GM23338 (cell line): ENCODE measurements around the gene ZBED5. TPM values are rescaled to one million over a fixed set of nuclear protein-coding genes. Genes with fewer than 3 reads are reported as not detected.

Source experiments
- ATAC-seq: fragments of 200-7000 bp; cut with Tn5 transposase; 3 replicates; pipeline ENCODE4 v1.9.1; 2020
- DNase-seq: peaks from one replicate; pipeline ENCODE4 v3.0.0-alpha.2; 2015; ENCODE audit warnings: low spot score
- H2AFZ ChIP-seq: fragments of 200-600 bp; sonication (generic); 2 replicates; pipeline ENCODE4 v1.8.0; 2016; ENCODE audit warnings: antibody characterized with exemption, mild to moderate bottlenecking, moderate library complexity
- H3F3A ChIP-seq: fragments of 200-600 bp; sonication (generic); replicated peaks from 2 replicates; pipeline ENCODE4 v1.8.0; 2017; ENCODE audit warnings: antibody characterized with exemption, mixed run types, low read depth
- H3K27ac ChIP-seq: fragments of 200-600 bp; sonication (generic); 2 replicates; pipeline ENCODE4 v1.6.1; 2016; ENCODE audit warnings: low read depth
- H3K27me3 ChIP-seq: fragments of 200-600 bp; sonication (generic); 2 replicates; pipeline ENCODE4 v1.8.0; 2016; ENCODE audit warnings: mild to moderate bottlenecking, mixed run types, moderate library complexity; ENCODE audit not compliant: insufficient read depth
- H3K36me3 ChIP-seq: fragments of 200-600 bp; sonication (generic); 2 replicates; pipeline ENCODE4 v1.8.0; 2016; ENCODE audit warnings: mild to moderate bottlenecking; ENCODE audit not compliant: insufficient read depth
- H3K4me1 ChIP-seq: fragments of 200-600 bp; sonication (generic); 2 replicates; pipeline ENCODE4 v1.8.0; 2016; ENCODE audit warnings: mild to moderate bottlenecking, moderate library complexity; ENCODE audit not compliant: insufficient read depth
- H3K4me2 ChIP-seq: fragments of 200-600 bp; sonication (generic); 2 replicates; pipeline ENCODE4 v1.7.1; 2017; ENCODE audit warnings: mixed run types
- H3K4me3 ChIP-seq: fragments of 200-600 bp; sonication (generic); 2 replicates; pipeline ENCODE4 v1.6.1; 2016; ENCODE audit warnings: mixed run types
- H3K79me2 ChIP-seq: fragments of 200-600 bp; sonication (generic); replicated peaks from 2 replicates; pipeline ENCODE4 v1.8.0; 2017; ENCODE audit warnings: mild to moderate bottlenecking; ENCODE audit not compliant: insufficient read depth
- H3K9me2 ChIP-seq: fragments of 200-600 bp; sonication (generic); 2 replicates; pipeline ENCODE4 v1.8.0; 2017; ENCODE audit not compliant: insufficient read depth
- H4K20me1 ChIP-seq: fragments of 200-600 bp; sonication (generic); replicated peaks from 2 replicates; pipeline ENCODE4 v1.8.0; 2017; ENCODE audit warnings: mild to moderate bottlenecking; ENCODE audit not compliant: insufficient read depth
- H3K27ac Mint-ChIP-seq: 2 replicates; pipeline ENCODE4 v1.8.0; 2020; ENCODE audit warnings: inconsistent platforms, mild to moderate bottlenecking, moderate library complexity, mixed read lengths
- H3K27me3 Mint-ChIP-seq: 3 replicates; pipeline ENCODE4 v1.8.0; 2022; ENCODE audit warnings: low read depth, mild to moderate bottlenecking, moderate library complexity, mixed read lengths, inconsistent platforms; ENCODE audit not compliant: insufficient read depth, poor library complexity
- H3K36me3 Mint-ChIP-seq: 3 replicates; pipeline ENCODE4 v1.8.0; 2021; ENCODE audit warnings: low read depth, mild to moderate bottlenecking, inconsistent platforms, moderate library complexity, mixed read lengths
- H3K4me1 Mint-ChIP-seq: 3 replicates; pipeline ENCODE4 v1.8.0; 2020; ENCODE audit warnings: mild to moderate bottlenecking, inconsistent platforms, mixed read lengths
- H3K4me3 Mint-ChIP-seq: 3 replicates; pipeline ENCODE4 v1.8.0; 2021; ENCODE audit warnings: moderate library complexity, mild to moderate bottlenecking, inconsistent platforms, mixed read lengths
- H3K9me3 Mint-ChIP-seq: 3 replicates; pipeline ENCODE4 v1.8.0; 2020; ENCODE audit warnings: moderate library complexity, mild to moderate bottlenecking, inconsistent platforms, mixed read lengths
- CREB1 ChIP-seq: fragments of 250-450 bp; sonication (Bioruptor Pico); IDR thresholded peaks from 2 replicates; pipeline ENCODE4 v1.5.0; 2020; ENCODE audit warnings: low read depth, mild to moderate bottlenecking, moderate library complexity
- CTCF ChIP-seq, 2 experiments: fragments of 200-600 bp in 1 of 2; sonication (generic) in 1 of 2; conservative IDR thresholded peaks; 2 replicates each; pipeline versions ENCODE4 v1.5.1 to v1.6.1; 2016 to 2017; ENCODE audit warnings: antibody characterized with exemption in 2 of 2, low read depth in 2 of 2, mild to moderate bottlenecking in 2 of 2, moderate library complexity in 1 of 2
- ETS1 ChIP-seq: IDR thresholded peaks from 2 replicates; pipeline ENCODE4 v1.6.1; 2016; ENCODE audit warnings: antibody characterized with exemption
- EZH2 ChIP-seq: fragments of 200-600 bp; sonication (generic); IDR thresholded peaks from one replicate; pipeline ENCODE4 v1.8.0; 2017; ENCODE audit warnings: antibody characterized with exemption, mild to moderate bottlenecking, low read depth; ENCODE audit not compliant: unreplicated experiment
- EZH2phosphoT487 ChIP-seq: fragments of 200-600 bp; sonication (generic); IDR thresholded peaks from one replicate; pipeline ENCODE4 v1.8.1; 2018; ENCODE audit warnings: antibody characterized with exemption; ENCODE audit not compliant: unreplicated experiment
- JUNB ChIP-seq: IDR thresholded peaks from one replicate; pipeline ENCODE4 v1.6.1; 2016; ENCODE audit warnings: antibody characterized with exemption; ENCODE audit not compliant: unreplicated experiment
- NANOG ChIP-seq: IDR thresholded peaks from 2 replicates; pipeline ENCODE4 v1.6.1; 2016; ENCODE audit warnings: antibody characterized with exemption, borderline replicate concordance
- POLR2AphosphoS5 ChIP-seq: IDR thresholded peaks from 2 replicates; pipeline ENCODE4 v1.6.1; 2016; ENCODE audit warnings: antibody characterized with exemption, low read depth
- STAT1 ChIP-seq: IDR thresholded peaks from one replicate; pipeline ENCODE4 v1.6.1; 2016; ENCODE audit warnings: antibody characterized with exemption; ENCODE audit not compliant: unreplicated experiment
- ZNF114 ChIP-seq: fragments of 250-450 bp; sonication (Bioruptor Pico); IDR thresholded peaks from 2 replicates; pipeline ENCODE4 v1.5.0; 2020; ENCODE audit warnings: mild to moderate bottlenecking, moderate library complexity
- ZNF331 ChIP-seq: fragments of 250-450 bp; sonication (Bioruptor Pico); IDR thresholded peaks from 2 replicates; pipeline ENCODE4 v1.5.0; 2020; ENCODE audit warnings: low read depth, mild to moderate bottlenecking, moderate library complexity
- ZNF462 ChIP-seq: fragments of 250-450 bp; sonication (Bioruptor Pico); IDR thresholded peaks from 2 replicates; pipeline ENCODE4 v1.5.0; 2020; ENCODE audit warnings: mild to moderate bottlenecking, moderate library complexity
- polyA plus RNA-seq: library from polyadenylated mRNA; unstranded; fragments of >200 nt; fragmentation: Nextera tagmentation; extraction: Ambion mirVana; gene quantifications from 2 replicates; pipeline ENCODE4 v1.2.1, GENCODE V29; 2016
- total RNA-seq: library from RNA; depleted of rRNA; stranded (reverse); fragments of >200 nt; shearing (Covaris generic); gene quantifications from 2 replicates; pipeline ENCODE4 v1.2.3, GENCODE V29; 2014
- TF ChIP-seq, protein P1 (sequence below): IDR thresholded peaks from one replicate; pipeline ENCODE4 v1.6.1; 2018; ENCODE audit warnings: antibody characterized with exemption; ENCODE audit not compliant: unreplicated experiment

The ZBED5 gene
- total and polyA plus RNA-seq, 2 experiments from 2014 or later, result 54.1 to 56.3 TPM

DNA sequence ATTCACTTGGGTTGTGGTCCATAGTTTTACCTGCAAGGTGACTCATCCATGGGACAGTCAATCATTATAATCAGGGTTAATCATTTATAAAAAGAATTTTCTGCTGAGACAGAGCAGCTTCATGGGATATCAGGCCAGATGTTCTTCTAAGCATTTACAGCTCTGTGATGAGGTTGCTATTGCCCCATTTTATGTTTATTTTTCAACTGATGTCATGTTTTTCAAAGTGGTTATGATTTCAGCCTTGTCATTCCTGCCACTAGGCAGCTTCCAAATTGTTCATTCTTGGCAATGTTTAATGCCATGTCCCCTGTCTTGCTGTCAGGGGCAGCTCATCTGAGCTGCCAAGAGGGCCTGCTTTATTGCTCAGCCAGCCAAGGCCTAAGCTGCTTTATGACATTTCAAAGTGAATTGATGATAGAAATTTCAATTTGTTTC, 35.9 kb upstream of the ZBED5 start:
- Histone ChIP-seq H2AFZ (no peak overlapping the region), H3K4me1 (no peaks in the 10 kb centered on the region), H3K9me2 (no peaks in the 10 kb centered on the region; the same call in 1 of the 2 replicates), H3K79me2 (no peaks in the 10 kb centered on the region), H3K4me2 (no peak overlapping the region), H3K36me3 (no peaks in the 10 kb centered on the region), H3F3A (no peaks in the 10 kb centered on the region), H4K20me1 (no peaks in the 10 kb centered on the region), H3K27ac (no peak overlapping the region), H3K27me3 (no peaks in the 10 kb centered on the region), H3K4me3 (no peak overlapping the region)
- H3K4me3 Mint-ChIP-seq, result no peak overlapping the region
- H3K27ac Mint-ChIP-seq, result no peak overlapping the region
- H3K36me3 Mint-ChIP-seq, result peaks cover 3% of the 10 kb centered on the region; the same call in 1 of the 3 replicates
- no peak for ATAC-seq
- no peaks in the 10 kb centered on the region for H3K4me1 Mint-ChIP-seq
- peaks cover 1% of the 10 kb centered on the region for H3K27me3 Mint-ChIP-seq
- no peak for DNase-seq
- TF ChIP-seq ZNF331 (CRISPR knock-in tag), result no peak
- no peak for TF ChIP-seq NANOG
- TF ChIP-seq POLR2AphosphoS5, result no peak
- TF ChIP-seq JUNB, result no peak
- TF ChIP-seq STAT1, result no peak
- no peak for TF ChIP-seq CTCF (conservative IDR thresholded peaks at IDR 0.05; ENCODE audit: low read depth in 2 of 2)
- TF ChIP-seq ETS1, result no peak
- TF ChIP-seq EZH2, result no peak
- no peak for TF ChIP-seq ZNF462
- no peak for TF ChIP-seq ZNF114 (CRISPR knock-in tag)
- TF ChIP-seq EZH2phosphoT487, result no peak
- TF ChIP-seq CREB1 (CRISPR knock-in tag), result no peak
- TF ChIP-seq, protein P1, sequence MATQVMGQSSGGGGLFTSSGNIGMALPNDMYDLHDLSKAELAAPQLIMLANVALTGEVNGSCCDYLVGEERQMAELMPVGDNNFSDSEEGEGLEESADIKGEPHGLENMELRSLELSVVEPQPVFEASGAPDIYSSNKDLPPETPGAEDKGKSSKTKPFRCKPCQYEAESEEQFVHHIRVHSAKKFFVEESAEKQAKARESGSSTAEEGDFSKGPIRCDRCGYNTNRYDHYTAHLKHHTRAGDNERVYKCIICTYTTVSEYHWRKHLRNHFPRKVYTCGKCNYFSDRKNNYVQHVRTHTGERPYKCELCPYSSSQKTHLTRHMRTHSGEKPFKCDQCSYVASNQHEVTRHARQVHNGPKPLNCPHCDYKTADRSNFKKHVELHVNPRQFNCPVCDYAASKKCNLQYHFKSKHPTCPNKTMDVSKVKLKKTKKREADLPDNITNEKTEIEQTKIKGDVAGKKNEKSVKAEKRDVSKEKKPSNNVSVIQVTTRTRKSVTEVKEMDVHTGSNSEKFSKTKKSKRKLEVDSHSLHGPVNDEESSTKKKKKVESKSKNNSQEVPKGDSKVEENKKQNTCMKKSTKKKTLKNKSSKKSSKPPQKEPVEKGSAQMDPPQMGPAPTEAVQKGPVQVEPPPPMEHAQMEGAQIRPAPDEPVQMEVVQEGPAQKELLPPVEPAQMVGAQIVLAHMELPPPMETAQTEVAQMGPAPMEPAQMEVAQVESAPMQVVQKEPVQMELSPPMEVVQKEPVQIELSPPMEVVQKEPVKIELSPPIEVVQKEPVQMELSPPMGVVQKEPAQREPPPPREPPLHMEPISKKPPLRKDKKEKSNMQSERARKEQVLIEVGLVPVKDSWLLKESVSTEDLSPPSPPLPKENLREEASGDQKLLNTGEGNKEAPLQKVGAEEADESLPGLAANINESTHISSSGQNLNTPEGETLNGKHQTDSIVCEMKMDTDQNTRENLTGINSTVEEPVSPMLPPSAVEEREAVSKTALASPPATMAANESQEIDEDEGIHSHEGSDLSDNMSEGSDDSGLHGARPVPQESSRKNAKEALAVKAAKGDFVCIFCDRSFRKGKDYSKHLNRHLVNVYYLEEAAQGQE, result no peak
- H3K9me3 Mint-ChIP-seq, result peaks cover 8% of the 10 kb centered on the region; the same call in 2 of the 3 replicates
